ENCODE measurements around the gene NOTCH1.

Gene NOTCH1

GRCh38 chr9:136463578-136463977 is 82.3 kb downstream of the NOTCH1 start:
- DNase-seq (ENCODE audit: low spot score): no peak

- DNase-seq (ENCODE audit: low spot score): no peak
These were observed 83.2 kb downstream of the NOTCH1 start for GRCh38 chr9:136462664-136463063.

- DNase-seq (ENCODE audit: low spot score): no peak
These were observed 85.0 kb downstream of the NOTCH1 start for GRCh38 chr9:136460772-136461325.

GRCh38 chr9:136459425-136459824 is 86.4 kb downstream of the NOTCH1 start:
- DNase-seq (ENCODE audit: low spot score): no peak

- no peak for DNase-seq (ENCODE audit: low spot score)
These were observed 88.5 kb downstream of the NOTCH1 start for GRCh38 chr9:136457326-136457725.

GRCh38 chr9:136456258-136456657 is 89.6 kb downstream of the NOTCH1 start:
- DNase-seq (ENCODE audit: low spot score): no peak

GRCh38 chr9:136455043-136456002 is 90.5 kb downstream of the NOTCH1 start:
- no peak for DNase-seq (ENCODE audit: low spot score)

GRCh38 chr9:136454026-136454796 is 91.6 kb downstream of the NOTCH1 start:
- no peak for DNase-seq (ENCODE audit: low spot score)

GRCh38 chr9:136453326-136453725 is 92.5 kb downstream of the NOTCH1 start:
- no peak for DNase-seq (ENCODE audit: low spot score)

GRCh38 chr9:136451221-136451877 is 94.5 kb downstream of the NOTCH1 start:
- no peak for DNase-seq (ENCODE audit: low spot score)

- no peak for DNase-seq (ENCODE audit: low spot score)
These were observed 97.2 kb downstream of the NOTCH1 start for GRCh38 chr9:136448655-136449054.

GRCh38 chr9:136447173-136447778 is 98.6 kb downstream of the NOTCH1 start:
- DNase-seq (ENCODE audit: low spot score): no peak

GRCh38 chr9:136445799-136446198 is 100.0 kb downstream of the NOTCH1 start:
- DNase-seq (ENCODE audit: low spot score): no peak

Measured in HuH-7.5 (cell line).